A549 (cell line): ENCODE data around the gene CEP72.

Experiments used
- FOSL2 ChIP-seq, 2 experiments: fragments of 450-650 bp in 1 of 2; fragments of >200 bp in 1 of 2; sonication (Bioruptor Twin) in 1 of 2; formaldehyde crosslinking; IDR thresholded peaks; 2 replicates each; pipeline versions ENCODE4 v1.5.0 to v1.6.1; 2016 to 2020; ENCODE audit warnings: mild to moderate bottlenecking in 1 of 2, moderate library complexity in 1 of 2
- GATA3 ChIP-seq: IDR thresholded peaks from 2 replicates; pipeline ENCODE4 v1.6.1; 2012; ENCODE audit warnings: borderline replicate concordance
- KDM5A ChIP-seq: fragments of 200-600 bp; sonication (generic); IDR thresholded peaks from 2 replicates; pipeline ENCODE4 v1.6.1; 2016; ENCODE audit warnings: antibody characterized with exemption, mild to moderate bottlenecking
- POLR2A ChIP-seq: IDR thresholded peaks from 2 replicates; pipeline ENCODE4 v1.6.1; 2012; ENCODE audit warnings: mild to moderate bottlenecking, low read length
- POLR2AphosphoS2 ChIP-seq: conservative IDR thresholded peaks from 2 replicates; pipeline ENCODE4 v1.6.1; 2012; ENCODE audit warnings: low read length, improper control_type of control experiment, inconsistent platforms
- RARB ChIP-seq: fragments of 250-450 bp; sonication (Bioruptor Pico); IDR thresholded peaks from 2 replicates; pipeline ENCODE4 v1.8.0; 2021; ENCODE audit warnings: mild to moderate bottlenecking, moderate library complexity
- RFX5 ChIP-seq: fragments of 450-650 bp; IDR thresholded peaks from 2 replicates; pipeline ENCODE4 v1.7.1; 2014; ENCODE audit warnings: antibody characterized with exemption, mild to moderate bottlenecking, moderate library complexity
- RNF2 ChIP-seq: fragments of 200-600 bp; sonication (generic); IDR thresholded peaks from 2 replicates; pipeline ENCODE4 v1.6.1; 2016; ENCODE audit warnings: low read depth, mild to moderate bottlenecking, antibody characterized with exemption, moderate library complexity, borderline replicate concordance
- TF ChIP-seq, protein P1 (sequence below): fragments of >200 bp; sonication (Bioruptor Twin); formaldehyde crosslinking; IDR thresholded peaks from 3 replicates; pipeline ENCODE4 v1.5.1; 2016
- TF ChIP-seq, protein P2 (sequence below): fragments of 200-600 bp; sonication (generic); IDR thresholded peaks from 2 replicates; pipeline ENCODE4 v1.6.1; 2016; ENCODE audit warnings: antibody characterized with exemption, mild to moderate bottlenecking, moderate library complexity
- TF ChIP-seq, protein P3 (sequence below): fragments of 450-650 bp; IDR thresholded peaks from 2 replicates; pipeline ENCODE4 v1.6.1; 2014; ENCODE audit warnings: antibody characterized with exemption
- TF ChIP-seq, protein P4 (sequence below): fragments of >200 bp; sonication (Bioruptor Twin); formaldehyde crosslinking; IDR thresholded peaks from 3 replicates; pipeline ENCODE4 v1.6.1; 2016

DNA sequence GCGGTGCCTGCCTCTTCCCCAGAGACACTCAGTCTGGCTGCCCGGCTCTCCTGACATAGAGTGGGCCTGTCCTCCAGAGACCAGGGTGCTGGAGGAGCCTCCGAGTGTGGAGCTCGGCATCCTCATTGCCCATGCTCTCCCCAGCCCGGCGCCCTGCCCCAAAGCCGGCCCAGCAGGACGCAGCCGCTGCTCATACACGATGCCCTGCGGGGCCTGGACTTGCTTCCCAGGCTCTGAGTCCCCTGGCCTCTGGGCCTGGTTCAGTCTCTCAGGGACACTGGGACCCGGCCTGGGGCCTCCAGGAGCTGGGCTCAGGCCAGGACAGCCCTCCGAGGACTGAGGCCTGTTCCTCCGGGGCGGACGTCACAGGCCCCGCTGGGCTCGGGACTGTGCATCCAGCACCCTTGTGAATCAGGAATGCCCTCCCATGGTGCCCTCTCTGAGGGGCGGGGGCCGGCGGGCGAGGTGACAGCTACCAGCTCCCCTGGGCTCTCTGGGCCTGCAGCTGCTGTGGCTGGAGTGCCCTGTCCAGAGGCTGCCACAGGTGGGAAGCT is 57.8 kb downstream of the CEP72 start:
- no peak for TF ChIP-seq RARB (CRISPR knock-in tag)
- TF ChIP-seq FOSL2 (IDR thresholded peaks at IDR 0.05) = no peak
- no peak for TF ChIP-seq FOSL2 (CRISPR knock-in tag; IDR thresholded peaks at IDR 0.05)
- TF ChIP-seq, protein P1, sequence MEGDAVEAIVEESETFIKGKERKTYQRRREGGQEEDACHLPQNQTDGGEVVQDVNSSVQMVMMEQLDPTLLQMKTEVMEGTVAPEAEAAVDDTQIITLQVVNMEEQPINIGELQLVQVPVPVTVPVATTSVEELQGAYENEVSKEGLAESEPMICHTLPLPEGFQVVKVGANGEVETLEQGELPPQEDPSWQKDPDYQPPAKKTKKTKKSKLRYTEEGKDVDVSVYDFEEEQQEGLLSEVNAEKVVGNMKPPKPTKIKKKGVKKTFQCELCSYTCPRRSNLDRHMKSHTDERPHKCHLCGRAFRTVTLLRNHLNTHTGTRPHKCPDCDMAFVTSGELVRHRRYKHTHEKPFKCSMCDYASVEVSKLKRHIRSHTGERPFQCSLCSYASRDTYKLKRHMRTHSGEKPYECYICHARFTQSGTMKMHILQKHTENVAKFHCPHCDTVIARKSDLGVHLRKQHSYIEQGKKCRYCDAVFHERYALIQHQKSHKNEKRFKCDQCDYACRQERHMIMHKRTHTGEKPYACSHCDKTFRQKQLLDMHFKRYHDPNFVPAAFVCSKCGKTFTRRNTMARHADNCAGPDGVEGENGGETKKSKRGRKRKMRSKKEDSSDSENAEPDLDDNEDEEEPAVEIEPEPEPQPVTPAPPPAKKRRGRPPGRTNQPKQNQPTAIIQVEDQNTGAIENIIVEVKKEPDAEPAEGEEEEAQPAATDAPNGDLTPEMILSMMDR = no peak
- TF ChIP-seq, protein P2, sequence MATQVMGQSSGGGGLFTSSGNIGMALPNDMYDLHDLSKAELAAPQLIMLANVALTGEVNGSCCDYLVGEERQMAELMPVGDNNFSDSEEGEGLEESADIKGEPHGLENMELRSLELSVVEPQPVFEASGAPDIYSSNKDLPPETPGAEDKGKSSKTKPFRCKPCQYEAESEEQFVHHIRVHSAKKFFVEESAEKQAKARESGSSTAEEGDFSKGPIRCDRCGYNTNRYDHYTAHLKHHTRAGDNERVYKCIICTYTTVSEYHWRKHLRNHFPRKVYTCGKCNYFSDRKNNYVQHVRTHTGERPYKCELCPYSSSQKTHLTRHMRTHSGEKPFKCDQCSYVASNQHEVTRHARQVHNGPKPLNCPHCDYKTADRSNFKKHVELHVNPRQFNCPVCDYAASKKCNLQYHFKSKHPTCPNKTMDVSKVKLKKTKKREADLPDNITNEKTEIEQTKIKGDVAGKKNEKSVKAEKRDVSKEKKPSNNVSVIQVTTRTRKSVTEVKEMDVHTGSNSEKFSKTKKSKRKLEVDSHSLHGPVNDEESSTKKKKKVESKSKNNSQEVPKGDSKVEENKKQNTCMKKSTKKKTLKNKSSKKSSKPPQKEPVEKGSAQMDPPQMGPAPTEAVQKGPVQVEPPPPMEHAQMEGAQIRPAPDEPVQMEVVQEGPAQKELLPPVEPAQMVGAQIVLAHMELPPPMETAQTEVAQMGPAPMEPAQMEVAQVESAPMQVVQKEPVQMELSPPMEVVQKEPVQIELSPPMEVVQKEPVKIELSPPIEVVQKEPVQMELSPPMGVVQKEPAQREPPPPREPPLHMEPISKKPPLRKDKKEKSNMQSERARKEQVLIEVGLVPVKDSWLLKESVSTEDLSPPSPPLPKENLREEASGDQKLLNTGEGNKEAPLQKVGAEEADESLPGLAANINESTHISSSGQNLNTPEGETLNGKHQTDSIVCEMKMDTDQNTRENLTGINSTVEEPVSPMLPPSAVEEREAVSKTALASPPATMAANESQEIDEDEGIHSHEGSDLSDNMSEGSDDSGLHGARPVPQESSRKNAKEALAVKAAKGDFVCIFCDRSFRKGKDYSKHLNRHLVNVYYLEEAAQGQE = no peak
- TF ChIP-seq KDM5A = no peak
- no peak for TF ChIP-seq RNF2
- no peak for TF ChIP-seq RFX5
- no peak for TF ChIP-seq GATA3
- TF ChIP-seq, protein P3, sequence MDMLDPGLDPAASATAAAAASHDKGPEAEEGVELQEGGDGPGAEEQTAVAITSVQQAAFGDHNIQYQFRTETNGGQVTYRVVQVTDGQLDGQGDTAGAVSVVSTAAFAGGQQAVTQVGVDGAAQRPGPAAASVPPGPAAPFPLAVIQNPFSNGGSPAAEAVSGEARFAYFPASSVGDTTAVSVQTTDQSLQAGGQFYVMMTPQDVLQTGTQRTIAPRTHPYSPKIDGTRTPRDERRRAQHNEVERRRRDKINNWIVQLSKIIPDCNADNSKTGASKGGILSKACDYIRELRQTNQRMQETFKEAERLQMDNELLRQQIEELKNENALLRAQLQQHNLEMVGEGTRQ = no peak
- TF ChIP-seq, protein P4, sequence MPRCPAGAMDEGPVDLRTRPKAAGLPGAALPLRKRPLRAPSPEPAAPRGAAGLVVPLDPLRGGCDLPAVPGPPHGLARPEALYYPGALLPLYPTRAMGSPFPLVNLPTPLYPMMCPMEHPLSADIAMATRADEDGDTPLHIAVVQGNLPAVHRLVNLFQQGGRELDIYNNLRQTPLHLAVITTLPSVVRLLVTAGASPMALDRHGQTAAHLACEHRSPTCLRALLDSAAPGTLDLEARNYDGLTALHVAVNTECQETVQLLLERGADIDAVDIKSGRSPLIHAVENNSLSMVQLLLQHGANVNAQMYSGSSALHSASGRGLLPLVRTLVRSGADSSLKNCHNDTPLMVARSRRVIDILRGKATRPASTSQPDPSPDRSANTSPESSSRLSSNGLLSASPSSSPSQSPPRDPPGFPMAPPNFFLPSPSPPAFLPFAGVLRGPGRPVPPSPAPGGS = no peak
- TF ChIP-seq POLR2AphosphoS2 = no peak
- no peak for TF ChIP-seq POLR2A
